ENCODE data around the gene ALKBH4.
A peak's percentile ranks its signal among the peaks of the same experiment; 100 is the strongest.
"Not testable (repeated sequence)": the region's sequence is repeated elsewhere in the genome, so short reads cannot be mapped to it uniquely, and the experiment has no call there.

ALKBH4 gene

DNA sequence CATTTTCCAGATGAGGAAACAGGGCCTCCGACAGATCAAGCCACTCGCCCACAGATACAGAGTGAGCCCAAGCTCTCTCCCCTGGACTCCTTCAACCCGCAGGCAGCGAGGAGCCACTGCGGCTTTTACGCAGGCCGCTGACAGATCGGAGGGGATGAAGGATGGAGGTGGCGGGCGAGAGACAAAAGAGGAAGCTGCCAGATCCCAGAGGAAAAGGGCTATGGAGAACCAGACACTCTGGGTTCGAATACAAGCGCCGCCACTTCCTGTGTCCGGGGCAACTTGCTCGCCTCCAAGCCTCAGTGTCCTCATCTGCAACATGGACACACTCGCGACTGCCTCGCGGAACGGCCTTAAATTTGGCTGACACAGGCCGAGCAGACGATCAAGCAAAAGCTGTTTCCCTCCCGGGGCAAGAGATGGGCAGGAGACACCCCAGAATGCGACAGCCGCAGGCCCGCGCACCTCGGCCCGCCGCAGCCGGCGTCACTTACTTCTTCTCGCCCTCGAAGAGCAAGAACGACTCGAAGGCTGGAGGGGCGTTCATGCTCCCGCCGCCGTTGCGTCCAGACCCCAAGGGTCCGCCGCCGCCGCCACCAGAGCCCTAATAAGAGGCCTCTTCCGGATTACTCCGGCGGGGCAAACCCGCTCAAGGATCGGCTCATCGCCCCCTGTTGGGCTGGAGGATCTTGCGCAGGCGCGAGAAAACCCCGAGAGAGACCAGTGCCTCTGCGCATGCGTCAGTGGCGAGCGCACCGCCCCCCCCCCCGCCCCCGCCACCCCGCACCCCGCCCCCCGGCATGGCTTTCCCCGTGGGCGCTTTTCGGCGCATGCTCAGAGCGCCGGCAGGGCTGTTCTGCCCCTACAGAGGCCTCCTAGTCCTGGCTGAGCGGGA, 13.9 kb upstream of the ALKBH4 start, which contains the start of gene POLR2J:
POLR2J (minus strand) TSS at position 609 of the 895 bp plus-strand sequence; CDS start at position 547, 62 bp downstream.
- DNase-seq, result peak; percentile 96

DNA sequence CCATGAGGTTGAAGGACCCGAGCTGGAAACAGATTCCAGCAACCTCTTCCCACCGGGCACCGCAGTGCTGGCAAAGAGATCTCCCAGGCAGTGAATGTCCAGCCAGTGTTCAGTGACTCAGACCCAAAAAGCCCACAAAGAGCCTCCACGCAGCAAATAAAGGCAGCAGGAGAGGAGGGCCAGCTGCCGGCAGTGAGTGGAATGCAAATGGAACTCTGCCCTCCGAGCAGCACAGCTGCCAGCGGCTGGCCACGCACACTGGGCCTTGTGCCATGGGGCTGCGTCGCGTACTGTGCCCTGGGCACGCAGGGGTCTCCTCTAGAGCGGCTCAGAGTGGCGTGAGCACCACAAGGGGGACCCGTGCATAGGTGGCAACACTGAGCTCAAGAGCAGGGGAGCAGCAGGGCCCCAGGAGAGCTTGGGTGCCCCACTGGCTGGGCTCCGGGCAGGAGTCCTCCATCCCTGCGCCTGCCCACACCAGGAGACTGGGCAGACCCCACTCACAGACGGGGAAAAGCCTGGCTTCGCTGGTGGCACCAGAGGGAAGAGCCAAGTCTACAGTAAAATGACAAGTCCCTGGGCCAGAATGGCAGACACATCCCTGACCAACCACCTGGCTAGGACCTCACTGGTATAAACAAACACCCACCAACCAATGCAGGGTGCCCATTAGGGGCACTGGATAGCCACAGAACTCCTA, 10.2 kb upstream of the ALKBH4 start:
- DNase-seq, result not testable (repeated sequence)

DNA sequence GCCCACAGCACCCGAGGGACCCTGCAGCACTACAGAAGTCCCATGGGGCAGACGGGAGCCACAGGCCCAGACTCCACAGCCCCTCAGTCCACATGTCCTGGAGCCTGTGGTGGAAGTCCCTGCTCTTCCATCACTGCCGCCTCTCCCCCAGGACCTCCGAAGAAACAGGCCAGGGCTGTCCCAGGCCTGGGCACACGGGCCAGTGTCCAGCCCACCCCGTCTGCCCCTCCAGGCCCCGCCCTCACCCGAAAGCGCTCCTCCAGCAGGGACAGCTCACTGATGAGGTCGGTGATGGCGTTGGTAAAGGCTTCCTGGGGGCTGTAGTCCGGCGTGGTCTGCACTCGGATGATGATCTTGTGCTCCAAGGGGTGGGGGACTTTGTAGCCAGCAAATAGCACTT, 9.5 kb upstream of the ALKBH4 start:
- DNase-seq, result not testable (repeated sequence)

DNA sequence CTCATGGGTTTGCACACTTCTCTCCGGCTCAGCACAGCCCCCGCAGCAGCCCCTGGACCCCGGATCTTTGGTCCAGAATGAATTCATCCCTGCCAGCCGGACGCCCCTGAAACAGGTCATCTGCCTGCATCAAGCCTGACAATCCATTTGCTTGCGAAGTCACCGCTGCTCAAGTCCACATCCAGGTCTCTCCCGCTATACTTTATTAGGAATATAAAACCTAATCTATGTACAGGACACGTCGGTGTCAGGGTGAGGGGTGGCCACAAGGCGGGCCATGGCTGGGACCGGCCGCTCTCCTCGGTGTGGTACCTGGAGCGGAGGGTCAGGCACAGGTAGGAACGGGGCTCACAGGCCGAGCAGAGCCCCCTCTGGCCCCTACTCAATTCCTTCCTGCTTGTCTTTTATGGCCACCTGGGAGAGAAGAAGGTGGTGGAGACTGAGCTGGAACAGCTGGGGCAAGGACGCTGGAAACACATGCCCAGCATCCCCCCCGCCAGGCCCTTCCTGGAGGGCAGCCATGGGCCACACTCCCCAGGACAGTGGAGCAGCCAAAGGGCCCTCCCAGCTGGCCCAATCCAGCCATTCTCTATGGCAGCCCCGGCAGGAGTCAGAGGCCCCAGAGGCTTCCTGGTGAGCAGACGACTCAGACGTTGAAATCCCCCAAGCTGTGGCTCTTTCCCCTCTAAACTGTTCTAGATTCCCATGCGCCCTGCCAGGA, 8.8 kb upstream of the ALKBH4 start:
- no peak for DNase-seq

DNA sequence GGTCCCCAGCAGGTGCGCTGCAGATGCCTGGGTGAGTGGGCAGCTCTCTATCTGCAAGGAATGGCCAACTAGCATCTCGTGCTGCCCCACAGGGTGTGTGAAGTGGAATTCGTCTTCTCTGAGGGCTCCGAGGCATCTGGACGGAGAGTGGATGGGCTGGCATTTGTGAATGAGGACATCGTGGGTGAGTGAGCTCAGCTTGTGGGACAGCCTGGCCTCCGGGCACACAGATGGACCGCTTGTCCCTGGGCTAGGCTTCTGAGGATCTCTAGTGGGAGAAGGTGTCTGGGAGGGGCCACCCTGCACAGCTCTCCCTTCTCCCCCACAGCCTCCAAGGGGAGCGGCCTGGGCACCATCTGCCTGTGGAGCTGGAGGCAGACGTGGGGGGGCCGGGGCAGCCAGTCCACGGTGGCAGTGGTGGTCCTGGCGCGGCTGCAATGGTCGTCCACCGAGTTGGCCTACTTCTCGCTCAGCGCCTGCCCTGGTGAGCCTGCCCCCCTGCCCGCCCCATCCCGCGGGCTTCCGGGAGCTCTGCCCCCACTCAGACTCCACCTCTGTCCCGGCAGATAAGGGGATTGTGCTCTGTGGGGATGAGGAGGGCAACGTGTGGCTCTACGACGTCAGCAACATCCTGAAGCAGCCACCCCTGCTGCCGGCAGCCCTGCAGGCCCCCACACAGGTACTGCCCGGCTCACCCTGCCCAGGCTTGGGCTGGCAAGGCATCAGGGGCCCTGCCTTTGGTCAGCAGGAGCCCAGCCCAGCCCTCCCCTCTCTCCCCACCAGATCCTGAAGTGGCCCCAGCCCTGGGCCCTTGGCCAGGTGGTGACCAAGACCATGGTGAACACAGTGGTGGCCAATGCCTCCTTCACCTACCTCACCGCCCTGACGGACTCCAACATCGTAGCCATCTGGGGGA, 7.7 kb upstream of the ALKBH4 start:
- no peak for DNase-seq

DNA sequence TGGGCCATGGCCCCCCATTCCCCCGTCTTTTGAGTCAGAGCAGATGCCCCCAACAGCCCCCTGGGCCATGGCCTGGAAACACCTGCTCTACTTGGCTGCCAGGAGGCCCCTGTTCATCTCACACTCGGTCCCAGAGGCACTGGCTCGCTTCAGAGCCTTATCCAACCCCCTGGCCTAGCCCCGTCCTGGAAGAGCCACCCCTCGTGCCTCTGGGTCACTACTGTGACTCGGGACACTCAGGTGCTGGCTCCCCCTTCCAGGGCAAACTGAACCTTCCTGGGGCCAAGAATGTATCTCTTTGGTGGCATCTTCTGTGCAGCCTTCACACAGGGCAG, 7.1 kb upstream of the ALKBH4 start:
- DNase-seq, result no peak

DNA sequence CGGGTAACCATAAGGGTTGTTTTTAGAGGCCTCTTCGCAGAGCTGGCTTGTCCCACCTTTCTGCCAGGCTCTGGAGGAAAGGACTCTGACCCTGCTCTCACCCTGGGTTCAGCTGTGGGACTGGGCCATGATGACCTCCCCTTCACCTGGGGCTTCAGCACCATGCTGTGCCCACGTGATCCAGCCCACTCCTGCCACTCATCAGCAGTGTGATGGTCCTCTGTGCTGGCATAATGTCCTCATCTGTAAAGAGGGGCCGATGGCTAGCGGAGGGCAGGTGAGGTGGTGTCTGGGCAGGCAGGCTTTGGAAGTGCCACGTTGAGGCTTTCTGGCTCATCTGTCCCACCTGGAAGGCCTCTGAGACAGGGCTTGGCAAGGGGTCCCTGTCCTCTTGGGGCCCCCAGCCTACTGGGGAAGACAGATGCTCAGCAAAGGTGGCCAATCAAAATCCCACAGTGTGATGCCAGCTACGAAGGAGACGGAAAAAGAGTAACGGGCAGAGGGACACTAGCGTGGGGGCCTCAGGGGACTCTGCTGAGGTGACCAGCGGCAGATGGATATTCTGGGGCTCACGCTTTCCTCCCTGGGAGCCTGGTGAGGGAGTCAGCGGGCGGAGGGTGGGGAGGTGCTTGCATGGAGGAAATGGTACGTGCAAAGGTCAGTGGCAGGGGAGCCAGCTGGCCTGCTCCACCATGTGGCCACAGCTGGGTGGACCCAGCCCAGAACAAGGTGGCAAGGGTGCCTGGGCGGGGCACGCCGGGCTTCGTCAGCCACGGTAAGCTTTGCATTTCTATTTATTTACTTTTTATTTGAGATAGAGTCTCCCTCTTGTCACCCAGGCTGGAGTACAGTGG, 5.5 kb upstream of the ALKBH4 start:
- no peak for DNase-seq

DNA sequence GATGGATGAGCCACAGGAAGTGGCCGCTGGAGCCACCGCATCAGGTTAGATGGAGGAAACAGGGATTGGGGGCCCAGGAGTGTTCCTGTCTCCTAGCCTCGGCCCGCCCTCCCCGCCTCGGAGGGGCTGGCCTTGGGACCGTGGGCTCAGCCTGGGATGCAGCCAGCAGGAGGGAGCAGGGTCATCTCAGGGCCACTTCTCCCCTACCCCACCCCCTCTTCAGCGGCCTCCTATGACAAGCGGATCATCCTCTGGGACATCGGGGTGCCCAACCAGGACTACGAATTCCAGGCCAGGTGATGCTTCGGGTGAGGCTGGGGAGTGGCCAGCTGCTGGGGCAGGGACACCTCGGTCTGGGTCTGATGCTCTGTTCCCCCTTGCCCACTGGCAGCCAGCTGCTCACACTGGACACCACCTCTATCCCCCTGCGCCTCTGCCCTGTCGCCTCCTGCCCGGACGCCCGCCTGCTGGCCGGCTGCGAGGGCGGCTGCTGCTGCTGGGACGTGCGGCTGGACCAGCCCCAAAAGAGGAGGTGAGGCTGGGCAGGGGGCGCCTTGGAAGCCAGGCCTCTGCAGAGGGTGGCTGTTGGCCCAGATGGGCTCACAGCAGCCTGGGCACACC, 4.8 kb upstream of the ALKBH4 start:
- no peak for DNase-seq

DNA sequence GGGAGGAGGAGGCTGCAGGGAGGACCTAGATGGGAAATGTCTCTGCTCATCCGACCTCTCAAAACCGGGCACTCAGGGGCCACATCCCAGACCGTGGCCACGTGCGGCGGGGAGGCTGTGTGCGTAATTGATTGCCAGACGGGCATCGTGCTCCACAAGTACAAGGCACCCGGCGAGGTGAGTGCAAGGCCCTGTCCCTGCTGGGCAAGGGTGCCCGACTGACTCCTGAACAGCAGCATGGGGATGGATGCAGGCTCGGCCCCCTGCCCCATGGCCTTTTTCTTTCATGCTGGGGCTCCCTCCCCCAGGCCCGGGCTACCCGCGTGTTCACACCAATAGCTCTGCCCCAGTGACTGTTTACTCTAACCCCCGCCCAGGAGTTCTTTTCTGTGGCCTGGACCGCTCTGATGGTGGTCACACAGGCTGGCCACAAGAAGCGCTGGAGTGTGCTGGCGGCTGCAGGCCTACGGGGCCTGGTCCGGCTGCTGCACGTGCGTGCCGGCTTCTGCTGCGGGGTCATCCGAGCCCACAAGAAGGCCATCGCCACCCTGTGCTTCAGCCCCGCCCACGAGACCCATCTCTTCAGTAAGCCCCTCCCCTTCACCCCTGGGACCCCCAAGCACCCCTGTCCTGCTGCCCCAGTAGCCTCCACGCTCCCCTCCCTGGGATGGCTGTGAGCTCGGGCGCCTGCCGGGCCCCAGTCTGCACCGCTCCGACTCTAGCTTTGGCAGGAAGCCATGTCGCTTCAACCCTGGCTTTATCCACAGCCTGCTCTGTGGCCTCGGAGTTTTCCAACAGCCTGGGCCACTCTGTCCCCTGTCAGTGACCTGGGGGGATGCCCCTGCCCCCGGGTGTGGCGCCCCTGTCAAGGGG, 4.1 kb upstream of the ALKBH4 start:
- no peak for DNase-seq

DNA sequence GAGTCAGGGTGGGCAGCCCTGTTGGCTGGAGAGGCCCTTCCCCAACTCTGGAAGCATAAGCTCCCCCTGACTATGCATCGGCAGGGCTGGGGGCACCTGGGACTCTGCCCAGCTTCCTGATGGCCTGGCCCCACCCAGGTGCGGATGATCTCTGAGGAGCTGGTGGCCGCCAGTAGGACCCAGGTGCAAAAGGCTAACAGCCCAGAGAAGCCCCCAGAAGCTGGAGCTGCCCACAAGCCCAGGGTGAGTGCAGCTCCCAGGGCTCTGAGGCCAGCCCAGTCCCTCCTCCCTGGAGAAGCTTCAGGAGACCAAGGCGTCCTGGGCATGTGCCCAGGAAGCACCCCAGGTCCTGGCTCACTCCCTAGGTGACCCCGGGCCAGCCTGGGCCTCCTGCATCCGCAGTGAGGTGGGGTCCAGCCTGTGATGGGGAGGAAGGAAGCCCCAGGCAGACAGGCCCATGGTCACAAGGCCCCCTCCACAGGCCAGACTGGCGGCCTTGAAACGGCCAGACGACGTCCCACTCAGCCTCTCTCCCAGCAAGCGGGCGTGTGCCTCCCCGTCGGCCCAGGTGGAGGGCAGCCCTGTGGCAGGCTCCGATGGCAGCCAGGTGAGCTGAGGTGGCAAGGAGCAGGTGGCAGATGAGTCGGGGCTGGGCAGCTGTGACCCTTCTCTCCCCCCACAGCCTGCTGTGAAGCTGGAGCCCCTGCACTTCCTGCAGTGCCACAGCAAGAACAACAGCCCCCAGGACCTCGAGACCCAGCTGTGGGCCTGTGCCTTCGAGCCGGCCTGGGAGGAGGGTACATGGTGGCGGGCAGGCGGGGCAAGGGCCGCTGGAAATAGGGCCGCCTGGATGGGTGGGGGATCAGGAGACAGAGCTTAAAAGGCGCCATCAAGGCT, 3.2 kb upstream of the ALKBH4 start:
- no peak for DNase-seq

DNA sequence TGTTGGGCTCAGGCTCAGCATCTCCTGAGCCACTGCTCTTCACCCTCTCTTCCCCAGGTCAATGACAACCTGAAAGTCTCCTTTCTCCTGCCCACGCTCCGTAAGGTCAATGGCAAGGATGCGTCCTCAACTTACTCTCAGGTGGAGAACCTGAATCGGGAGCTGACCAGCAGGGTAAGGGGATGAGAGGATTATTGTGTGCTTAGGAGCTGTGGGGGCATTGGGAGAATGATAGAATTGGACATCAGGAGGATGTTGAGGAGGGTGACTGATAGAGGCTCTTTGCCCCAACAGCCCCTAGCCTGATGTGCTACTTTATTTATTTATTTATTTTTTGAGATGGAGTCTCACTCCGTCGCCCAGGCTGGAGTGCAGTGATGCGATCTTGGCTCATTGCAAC, 1.4 kb upstream of the ALKBH4 start:
- DNase-seq, result no peak

DNA sequence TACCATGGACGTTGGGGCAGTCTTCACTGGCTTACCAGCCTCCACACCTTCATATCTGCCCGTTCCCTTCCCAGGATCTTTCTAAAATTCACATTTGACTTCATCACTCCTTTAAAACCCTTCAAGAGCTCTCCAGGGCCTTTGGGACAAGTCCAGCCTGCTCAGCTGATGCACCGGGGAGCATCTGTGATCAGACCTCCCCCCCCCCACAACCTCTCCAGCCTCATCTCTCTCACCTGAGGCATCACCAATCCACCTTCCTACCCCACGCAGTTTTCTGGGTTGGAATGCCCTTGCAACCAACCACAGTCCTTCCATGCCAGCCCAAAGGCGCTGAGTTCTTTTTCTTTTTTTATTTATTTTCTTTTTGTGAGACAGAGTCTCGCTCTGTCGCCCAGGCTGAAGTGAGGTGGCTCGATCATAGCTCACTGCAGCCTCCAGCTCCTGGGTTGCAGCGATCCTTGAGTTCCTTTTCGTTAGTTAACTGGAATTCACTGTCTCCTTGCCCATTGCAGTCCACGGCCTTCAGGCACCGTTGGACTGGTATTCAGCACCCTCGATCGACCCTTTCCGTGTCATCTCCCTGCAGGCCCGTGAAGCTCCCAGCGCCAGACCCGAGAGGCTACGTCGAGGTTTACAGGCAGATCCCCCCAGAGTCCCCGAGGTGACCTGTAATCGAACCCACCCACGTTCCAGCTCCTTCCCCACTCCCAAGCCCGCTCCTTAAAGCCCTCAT, 654 bp downstream of the ALKBH4 start:
- DNase-seq, result no peak

DNA sequence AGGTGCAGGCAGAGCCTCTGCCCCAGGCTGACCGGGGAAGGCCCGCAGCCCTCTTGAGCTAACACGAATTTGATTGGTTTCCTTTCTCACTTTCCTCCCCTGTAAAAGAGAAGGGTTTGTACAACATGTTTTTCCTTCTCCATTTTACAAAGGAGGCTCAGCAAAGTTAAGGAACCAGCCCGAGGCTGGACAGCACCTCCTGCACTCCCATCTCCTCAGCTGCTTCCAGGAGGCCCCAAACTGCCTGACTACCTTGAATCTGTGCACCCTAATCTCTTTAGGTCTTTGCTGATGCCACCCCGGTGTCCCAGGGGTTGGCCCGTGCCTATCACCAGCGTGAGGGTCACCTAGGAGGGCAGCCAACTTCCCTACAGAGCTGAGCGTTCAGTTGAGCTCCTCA, 4.2 kb downstream of the ALKBH4 start:
- no peak for DNase-seq

DNA sequence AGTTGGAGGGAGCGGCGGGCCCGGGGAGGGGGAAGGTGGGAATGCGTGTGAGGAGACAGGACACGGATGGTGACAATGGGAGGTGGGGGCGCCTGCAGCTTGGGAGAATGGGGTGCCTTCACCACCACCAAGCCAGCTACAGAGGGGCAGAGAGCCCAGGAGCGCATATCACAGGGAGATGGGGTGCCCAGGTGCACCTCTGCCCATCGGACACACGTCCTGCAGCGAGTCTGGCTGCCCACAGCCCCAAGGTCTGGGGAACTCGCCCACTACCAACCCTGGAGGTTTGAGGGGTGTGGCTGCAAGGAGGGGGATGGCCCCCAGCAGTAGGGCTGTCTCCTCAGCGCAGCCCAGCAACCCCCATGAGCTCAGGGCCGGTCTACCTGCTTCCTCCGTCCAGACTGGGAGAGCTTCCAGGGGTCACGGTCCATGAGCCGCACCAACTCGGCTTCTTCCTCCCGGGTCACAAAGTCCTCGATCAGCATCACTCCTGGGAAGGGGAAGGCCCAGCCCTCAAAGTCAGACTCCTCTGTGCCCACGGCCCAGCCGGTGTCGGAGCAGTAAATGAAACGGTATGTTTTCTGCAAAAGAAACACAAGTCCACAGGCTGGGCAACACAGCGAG, 5.3 kb downstream of the ALKBH4 start:
- no peak for DNase-seq

DNA sequence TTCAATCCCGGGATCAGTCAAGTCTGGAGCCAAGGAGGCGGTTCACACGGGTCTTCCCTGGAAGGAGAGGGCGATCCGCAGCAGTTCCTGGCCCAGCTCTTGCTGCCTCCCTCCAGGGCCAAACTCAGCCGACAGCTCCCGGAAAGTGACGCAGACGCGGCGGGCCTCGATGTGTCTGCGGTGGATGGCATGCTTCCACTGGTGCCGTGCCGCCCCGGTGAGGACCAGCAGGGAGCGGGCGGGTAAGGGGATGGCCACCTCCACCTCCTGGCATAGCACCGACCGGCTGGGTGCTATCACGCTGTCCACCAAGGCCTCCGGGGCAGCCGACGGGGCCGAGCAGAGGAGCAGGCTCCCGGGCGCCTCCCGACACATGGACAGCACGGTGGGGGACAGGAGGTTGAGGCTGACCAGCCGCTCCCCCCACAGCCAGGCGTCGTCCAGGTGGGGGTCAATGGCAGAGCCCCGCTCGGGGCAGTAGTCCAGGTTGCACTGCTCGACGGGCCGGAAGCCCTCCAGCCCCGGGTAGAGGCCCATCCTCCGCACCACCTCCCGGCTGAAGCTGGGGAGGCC, 7.2 kb downstream of the ALKBH4 start:
- DNase-seq, result no peak

DNA sequence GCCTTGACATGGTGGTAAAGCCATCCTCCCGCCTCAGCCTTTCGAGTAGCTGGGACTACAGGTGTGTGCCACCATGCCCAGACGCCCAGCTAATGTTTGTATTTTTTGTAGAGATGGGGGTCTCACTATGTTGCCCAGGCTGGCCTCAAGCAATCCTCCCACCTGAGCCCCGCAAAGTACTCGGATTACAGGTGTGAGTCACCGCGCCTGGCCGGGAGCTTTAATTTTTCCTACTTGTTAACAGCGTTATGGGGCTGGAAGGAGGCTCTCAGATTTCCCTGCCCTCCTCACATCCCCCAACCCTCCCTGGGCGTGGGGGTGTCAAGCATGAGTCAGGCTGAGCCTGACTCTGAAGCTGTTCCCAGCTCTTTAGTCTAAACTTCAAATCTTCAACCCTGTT, 8.3 kb downstream of the ALKBH4 start:
- DNase-seq, result no peak

DNA sequence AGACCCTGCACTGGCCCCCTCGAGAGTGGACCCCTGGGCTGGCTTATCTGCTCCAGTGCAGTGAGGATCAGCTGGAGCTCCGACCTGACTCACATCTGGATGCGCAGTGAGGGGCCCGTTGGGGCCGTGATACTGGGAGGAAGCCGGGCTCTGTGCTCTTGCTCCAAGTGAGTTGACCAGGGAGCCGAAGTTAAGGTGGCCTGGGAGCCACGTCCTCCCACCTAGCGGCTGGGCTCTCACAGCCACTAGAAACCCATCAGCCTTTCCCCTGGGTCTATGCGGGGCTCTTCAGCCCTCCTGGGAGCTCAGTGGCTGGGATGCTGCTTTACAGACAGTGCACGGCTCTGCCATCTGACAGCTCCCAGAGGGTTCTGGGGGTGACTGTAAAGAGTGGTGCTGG, 9.1 kb downstream of the ALKBH4 start:
- DNase-seq, result no peak

All from CD4-positive, alpha-beta T cell treated with Interleukin-21 for 1 hour (primary cell).